Measurements from ENCODE around the gene KIFC3. TPM values are rescaled to one million over a fixed set of nuclear protein-coding genes. Genes with fewer than 3 reads are reported as not detected.

KIFC3 gene
- total RNA-seq, 1 donor from 2014 or later = 96.9 TPM

- peaks cover 19% of the 10 kb centered on the region for H3K36me3 Mint-ChIP-seq (ENCODE audit: low read depth, unreplicated experiment)
- FAIRE-seq (no peak), DNase-seq (ENCODE audit: low read depth) (no peak)
- peaks cover 4% of the 10 kb centered on the region for H3K79me2 ChIP-seq (ENCODE audit: insufficient read depth, low read length)
- H3K9me3 ChIP-seq (ENCODE audit: insufficient read depth, low read depth, low read length) = no peaks in the 10 kb centered on the region
- no peaks in the 10 kb centered on the region for H3K9me3 Mint-ChIP-seq (ENCODE audit: unreplicated experiment)
- no peaks in the 10 kb centered on the region for H3K27me3 Mint-ChIP-seq (ENCODE audit: low read depth, unreplicated experiment)
- H3K4me2 ChIP-seq (ENCODE audit: low read length) = no peak overlapping the region
- H3K27ac Mint-ChIP-seq (ENCODE audit: unreplicated experiment) = peak overlapping the region; percentile 26
- H3K4me1 Mint-ChIP-seq (ENCODE audit: low read depth, unreplicated experiment) = peaks cover 19% of the 10 kb centered on the region
- TF ChIP-seq CTCF (IDR thresholded peaks at IDR 0.05; ENCODE audit: insufficient read depth, low read depth, low read length) (no peak), EZH2 (IDR thresholded peaks at IDR 0.05; ENCODE audit: insufficient read depth, low read length) (no peak)
- peaks cover 7% of the 10 kb centered on the region for H4K20me1 ChIP-seq (ENCODE audit: insufficient read depth, low read length)
- H3K36me3 ChIP-seq (ENCODE audit: insufficient read depth, low read length) = peaks cover 24% of the 10 kb centered on the region
- no peak overlapping the region for H3K4me3 Mint-ChIP-seq (ENCODE audit: unreplicated experiment)
- no peak overlapping the region for H2AFZ ChIP-seq (ENCODE audit: low read depth, low read length)
- H3K4me3 ChIP-seq (ENCODE audit: insufficient read depth, low read depth, low read length) = no peak overlapping the region
- no peak overlapping the region for H3K9ac ChIP-seq (ENCODE audit: low read length)
- peaks cover 8% of the 10 kb centered on the region for H3K4me1 ChIP-seq (ENCODE audit: insufficient read depth, low read length)
- H3K27me3 ChIP-seq (ENCODE audit: insufficient read depth, low read length) = no peaks in the 10 kb centered on the region
- H3K27ac ChIP-seq (ENCODE audit: low read depth, low read length) = no peak overlapping the region
Measured at GRCh38 chr16:57765160-57765728, 37.0 kb downstream of the KIFC3 start.

- H3K4me1 Mint-ChIP-seq (ENCODE audit: low read depth, unreplicated experiment) = peaks cover 25% of the 10 kb centered on the region
- Histone ChIP-seq H3K9ac (ENCODE audit: low read length) (peak overlapping the region; percentile 63), H4K20me1 (ENCODE audit: insufficient read depth, low read length) (peaks cover 3% of the 10 kb centered on the region), H3K27ac (ENCODE audit: low read depth, low read length) (peak overlapping the region; percentile 83), H2AFZ (ENCODE audit: low read depth, low read length) (no peak overlapping the region), H3K79me2 (ENCODE audit: insufficient read depth, low read length) (peaks cover 4% of the 10 kb centered on the region), H3K4me3 (ENCODE audit: insufficient read depth, low read depth, low read length) (no peak overlapping the region), H3K9me3 (ENCODE audit: insufficient read depth, low read depth, low read length) (no peaks in the 10 kb centered on the region), H3K4me1 (ENCODE audit: insufficient read depth, low read length) (peaks cover 8% of the 10 kb centered on the region), H3K4me2 (ENCODE audit: low read length) (peak overlapping the region; percentile 77), H3K27me3 (ENCODE audit: insufficient read depth, low read length) (no peaks in the 10 kb centered on the region), H3K36me3 (ENCODE audit: insufficient read depth, low read length) (peaks cover 18% of the 10 kb centered on the region)
- peaks cover 25% of the 10 kb centered on the region for H3K36me3 Mint-ChIP-seq (ENCODE audit: low read depth, unreplicated experiment)
- peak overlapping the region; percentile 62 for H3K4me3 Mint-ChIP-seq (ENCODE audit: unreplicated experiment)
- TF ChIP-seq EZH2 (IDR thresholded peaks at IDR 0.05; ENCODE audit: insufficient read depth, low read length) (no peak), CTCF (IDR thresholded peaks at IDR 0.05; ENCODE audit: insufficient read depth, low read depth, low read length) (no peak)
- FAIRE-seq = peak; percentile 85
- no peaks in the 10 kb centered on the region for H3K9me3 Mint-ChIP-seq (ENCODE audit: unreplicated experiment)
- H3K27me3 Mint-ChIP-seq (ENCODE audit: low read depth, unreplicated experiment) = no peaks in the 10 kb centered on the region
- peak; percentile 73 for DNase-seq (ENCODE audit: low read depth)
- H3K27ac Mint-ChIP-seq (ENCODE audit: unreplicated experiment) = peak overlapping the region; percentile 66
Measured at GRCh38 chr16:57764341-57765159, 37.7 kb downstream of the KIFC3 start.

GRCh38 chr16:57764006-57764340 lies 38.3 kb downstream of the KIFC3 start:
- H3K4me1 Mint-ChIP-seq (ENCODE audit: low read depth, unreplicated experiment) = peaks cover 25% of the 10 kb centered on the region
- peak overlapping the region; percentile 66 for H3K27ac Mint-ChIP-seq (ENCODE audit: unreplicated experiment)
- TF ChIP-seq EZH2 (IDR thresholded peaks at IDR 0.05; ENCODE audit: insufficient read depth, low read length) = no peak
- no peak for TF ChIP-seq CTCF (IDR thresholded peaks at IDR 0.05; ENCODE audit: insufficient read depth, low read depth, low read length)
- H3K4me3 ChIP-seq (ENCODE audit: insufficient read depth, low read depth, low read length) = no peak overlapping the region
- peaks cover 25% of the 10 kb centered on the region for H3K36me3 Mint-ChIP-seq (ENCODE audit: low read depth, unreplicated experiment)
- H3K27ac ChIP-seq (ENCODE audit: low read depth, low read length) = no peak overlapping the region
- no peaks in the 10 kb centered on the region for H3K9me3 Mint-ChIP-seq (ENCODE audit: unreplicated experiment)
- FAIRE-seq = no peak
- H3K27me3 Mint-ChIP-seq (ENCODE audit: low read depth, unreplicated experiment) = no peaks in the 10 kb centered on the region
- H2AFZ ChIP-seq (ENCODE audit: low read depth, low read length) = no peak overlapping the region
- H3K4me3 Mint-ChIP-seq (ENCODE audit: unreplicated experiment) = no peak overlapping the region
- no peaks in the 10 kb centered on the region for H3K27me3 ChIP-seq (ENCODE audit: insufficient read depth, low read length)
- peaks cover 8% of the 10 kb centered on the region for H3K4me1 ChIP-seq (ENCODE audit: insufficient read depth, low read length)
- H3K79me2 ChIP-seq (ENCODE audit: insufficient read depth, low read length) = peaks cover 4% of the 10 kb centered on the region
- DNase-seq (ENCODE audit: low read depth) = no peak
- H4K20me1 ChIP-seq (ENCODE audit: insufficient read depth, low read length) = peaks cover 3% of the 10 kb centered on the region
- H3K36me3 ChIP-seq (ENCODE audit: insufficient read depth, low read length) = peaks cover 17% of the 10 kb centered on the region
- no peaks in the 10 kb centered on the region for H3K9me3 ChIP-seq (ENCODE audit: insufficient read depth, low read depth, low read length)
- no peak overlapping the region for H3K9ac ChIP-seq (ENCODE audit: low read length)
- no peak overlapping the region for H3K4me2 ChIP-seq (ENCODE audit: low read length)
